Esophagus muscularis mucosa (tissue), 4 donors: ENCODE measurements around the gene CRB1.

Source experiments
- CTCF ChIP-seq, 3 experiments: fragments of 200-600 bp in 2 of 3; fragments of 450-650 bp in 1 of 3; sonication (generic) in 2 of 3; IDR thresholded peaks; one replicate each; pipeline ENCODE4 v1.5.1; 2017 to 2019; ENCODE audit warnings: antibody characterized with exemption in 3 of 3, mild to moderate bottlenecking in 2 of 3, moderate library complexity in 1 of 3
- EP300 ChIP-seq: sonication (generic); formaldehyde crosslinking; IDR thresholded peaks from one replicate; pipeline ENCODE4 v1.6.1; 2017; ENCODE audit warnings: antibody characterized with exemption
- POLR2A ChIP-seq: fragments of 450-650 bp; IDR thresholded peaks from one replicate; pipeline ENCODE4 v1.6.1; 2017; ENCODE audit warnings: antibody characterized with exemption, moderate library complexity, mild to moderate bottlenecking, low read depth
- POLR2AphosphoS5 ChIP-seq, 2 donors: sonication (generic); formaldehyde crosslinking; IDR thresholded peaks; one replicate each; pipeline ENCODE4 v1.6.1; 2017; ENCODE audit warnings: antibody characterized with exemption in 2 of 2

- no peak for TF ChIP-seq POLR2A
- TF ChIP-seq POLR2AphosphoS5 (IDR thresholded peaks at IDR 0.05): no peak
- no peak for TF ChIP-seq CTCF (IDR thresholded peaks at IDR 0.05)
- TF ChIP-seq EP300: no peak
Observed at GRCh38 chr1:197360068-197360467, 92.0 kb downstream of the CRB1 start.
